ENCODE data around the gene DISC1. TPM values are rescaled to one million over a fixed set of nuclear protein-coding genes. Genes with fewer than 3 reads are reported as not detected.

Gene DISC1
- polyA plus RNA-seq, 1 donor from 2014 or later, result 0.84 TPM

DNA sequence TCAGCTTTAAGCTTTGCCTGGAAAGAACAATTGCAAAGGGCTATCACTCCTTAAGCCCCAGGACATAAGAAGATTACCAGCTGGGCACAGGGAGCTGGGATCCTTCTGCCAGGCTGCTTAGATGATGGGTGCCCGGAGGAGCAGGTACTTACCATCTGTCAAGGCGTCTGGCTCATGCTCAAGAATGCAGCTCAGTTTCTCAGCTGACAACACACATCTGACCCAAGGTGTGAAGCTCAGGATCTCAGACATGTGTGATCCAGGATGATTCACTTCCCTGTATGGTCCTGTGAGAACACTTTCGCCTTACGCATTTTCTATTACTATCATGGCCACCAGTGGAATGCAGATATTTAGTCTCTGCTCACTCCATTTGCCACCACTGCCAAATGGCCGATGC lies 14.7 kb upstream of the DISC1 start:
- H3K27ac ChIP-seq (ENCODE audit: low read length), result no peak overlapping the region
- no peaks in the 10 kb centered on the region for H3K9me2 ChIP-seq (ENCODE audit: insufficient read depth, low read length)
- H3K36me3 ChIP-seq (ENCODE audit: insufficient read depth, low read length), result no peaks in the 10 kb centered on the region
- no peak for TF ChIP-seq EZH2 (IDR thresholded peaks at IDR 0.05; ENCODE audit: borderline replicate concordance, insufficient read depth, low read length, poor library complexity, severe bottlenecking)
- TF ChIP-seq RAD21 (conservative IDR thresholded peaks at IDR 0.05), result no peak
- no peak for TF ChIP-seq POLR2AphosphoS5 (IDR thresholded peaks at IDR 0.05)
- TF ChIP-seq SMC3 (conservative IDR thresholded peaks at IDR 0.05; ENCODE audit: poor library complexity), result no peak
- TF ChIP-seq MXI1 (conservative IDR thresholded peaks at IDR 0.05; ENCODE audit: poor library complexity, severe bottlenecking), result no peak
- no peak for TF ChIP-seq REST (IDR thresholded peaks at IDR 0.05; ENCODE audit: borderline replicate concordance)
- TF ChIP-seq EP300 (conservative IDR thresholded peaks at IDR 0.05; ENCODE audit: poor library complexity, severe bottlenecking), result no peak
- TF ChIP-seq TAF1 (IDR thresholded peaks at IDR 0.05; ENCODE audit: low read depth), result no peak
- TF ChIP-seq CTCF (IDR thresholded peaks at IDR 0.05; ENCODE audit: poor library complexity, severe bottlenecking), result no peak
- H3K9ac ChIP-seq (ENCODE audit: low read length), result no peak overlapping the region
- no peaks in the 10 kb centered on the region for H3F3A ChIP-seq (ENCODE audit: insufficient read depth, low read length, poor library complexity, severe bottlenecking)
- no peak overlapping the region for H3K4me2 ChIP-seq (ENCODE audit: low read length)
- H3K4me3 ChIP-seq (ENCODE audit: low read length), result no peak overlapping the region
- H4K20me1 ChIP-seq (ENCODE audit: insufficient read depth), result no peaks in the 10 kb centered on the region
- no peak overlapping the region for H2AFZ ChIP-seq (ENCODE audit: low read depth, low read length)
- no peaks in the 10 kb centered on the region for H3K27me3 ChIP-seq (ENCODE audit: insufficient read depth, low read depth, low read length)
- no peaks in the 10 kb centered on the region for H3K9me3 ChIP-seq (ENCODE audit: low read length)
- H3K79me2 ChIP-seq (replicated peaks; ENCODE audit: insufficient read depth, low read length), result no peaks in the 10 kb centered on the region

DNA sequence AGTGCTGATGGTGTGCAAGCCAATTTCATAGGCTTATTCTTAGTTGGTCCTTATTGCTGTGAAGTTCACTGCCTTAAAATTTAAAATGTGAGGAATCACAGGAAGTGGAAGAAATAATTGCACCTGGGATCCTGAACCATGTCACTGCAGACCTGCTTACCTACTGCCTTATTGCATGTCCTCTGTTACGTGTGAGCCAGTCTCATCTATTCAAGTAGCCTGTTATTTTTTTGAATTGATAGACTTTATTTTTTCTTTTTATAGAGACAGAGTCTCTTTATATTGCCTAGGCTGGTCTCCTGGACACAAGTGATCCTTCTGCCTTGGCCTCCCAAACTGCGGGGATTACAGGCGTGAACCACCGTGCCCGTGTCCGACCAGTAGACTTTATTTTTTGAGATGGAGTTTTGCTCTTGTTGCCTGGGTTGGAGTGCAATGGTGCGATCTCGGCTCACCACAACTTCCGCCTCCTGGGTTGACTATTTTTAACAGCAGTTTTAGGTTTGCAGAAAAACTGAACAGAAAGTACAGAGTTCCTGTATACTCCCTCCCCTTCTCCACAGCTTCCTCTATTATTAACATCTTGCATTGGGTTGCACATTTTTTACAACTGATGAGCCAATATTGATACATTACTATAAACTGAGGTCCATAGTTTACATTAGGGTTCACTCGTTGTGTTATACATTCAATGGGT lies 14.0 kb upstream of the DISC1 start:
- Histone ChIP-seq H3K9ac (ENCODE audit: low read length) (no peak overlapping the region), H3K79me2 (replicated peaks; ENCODE audit: insufficient read depth, low read length) (no peaks in the 10 kb centered on the region), H3F3A (ENCODE audit: insufficient read depth, low read length, poor library complexity, severe bottlenecking) (no peaks in the 10 kb centered on the region), H2AFZ (ENCODE audit: low read depth, low read length) (no peak overlapping the region), H3K4me3 (ENCODE audit: low read length) (no peak overlapping the region), H3K27ac (ENCODE audit: low read length) (no peak overlapping the region), H3K27me3 (ENCODE audit: insufficient read depth, low read depth, low read length) (no peaks in the 10 kb centered on the region), H3K9me3 (ENCODE audit: low read length) (no peaks in the 10 kb centered on the region), H3K4me2 (ENCODE audit: low read length) (no peak overlapping the region), H4K20me1 (ENCODE audit: insufficient read depth) (no peaks in the 10 kb centered on the region), H3K36me3 (ENCODE audit: insufficient read depth, low read length) (no peaks in the 10 kb centered on the region), H3K9me2 (ENCODE audit: insufficient read depth, low read length) (no peaks in the 10 kb centered on the region)
- TF ChIP-seq RAD21 (conservative IDR thresholded peaks at IDR 0.05), result no peak
- no peak for TF ChIP-seq EP300 (conservative IDR thresholded peaks at IDR 0.05; ENCODE audit: poor library complexity, severe bottlenecking)
- no peak for TF ChIP-seq POLR2AphosphoS5 (IDR thresholded peaks at IDR 0.05)
- no peak for TF ChIP-seq TAF1 (IDR thresholded peaks at IDR 0.05; ENCODE audit: low read depth)
- no peak for TF ChIP-seq MXI1 (conservative IDR thresholded peaks at IDR 0.05; ENCODE audit: poor library complexity, severe bottlenecking)
- no peak for TF ChIP-seq REST (IDR thresholded peaks at IDR 0.05; ENCODE audit: borderline replicate concordance)
- no peak for TF ChIP-seq SMC3 (conservative IDR thresholded peaks at IDR 0.05; ENCODE audit: poor library complexity)
- TF ChIP-seq EZH2 (IDR thresholded peaks at IDR 0.05; ENCODE audit: borderline replicate concordance, insufficient read depth, low read length, poor library complexity, severe bottlenecking), result no peak
- no peak for TF ChIP-seq CTCF (IDR thresholded peaks at IDR 0.05; ENCODE audit: poor library complexity, severe bottlenecking)

Data from neural cell (in vitro differentiated cells).